NCI-H128 (cell line): ENCODE measurements around the gene HACD2.

ENCODE experiments used
- DNase-seq: peaks from one replicate; lab custom pipeline; 2025; ENCODE audit not compliant: unreplicated experiment; lab: John Stamatoyannopoulos, UW

HACD2 gene

DNA sequence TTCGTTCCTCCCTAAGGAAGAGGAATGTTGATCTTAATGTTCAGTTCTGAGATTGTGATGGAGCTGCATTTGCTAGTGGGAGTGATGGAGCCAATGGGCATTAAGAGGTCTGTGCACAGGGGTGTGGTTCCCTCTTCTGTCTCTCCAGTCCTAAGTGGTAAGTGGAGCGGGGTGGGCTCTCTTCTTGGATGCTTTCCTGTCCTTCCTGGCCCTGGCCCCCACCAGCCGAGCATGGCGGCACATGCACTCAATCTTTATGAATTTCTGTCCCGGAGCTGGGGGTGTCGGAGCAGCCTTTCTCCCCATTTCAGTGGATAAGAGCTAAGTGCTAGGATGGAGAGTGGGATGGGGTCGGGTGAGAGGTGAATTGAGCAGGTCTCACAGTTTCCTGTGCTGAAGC lies 98.4 kb downstream of the HACD2 start:
- no peak for DNase-seq

DNA sequence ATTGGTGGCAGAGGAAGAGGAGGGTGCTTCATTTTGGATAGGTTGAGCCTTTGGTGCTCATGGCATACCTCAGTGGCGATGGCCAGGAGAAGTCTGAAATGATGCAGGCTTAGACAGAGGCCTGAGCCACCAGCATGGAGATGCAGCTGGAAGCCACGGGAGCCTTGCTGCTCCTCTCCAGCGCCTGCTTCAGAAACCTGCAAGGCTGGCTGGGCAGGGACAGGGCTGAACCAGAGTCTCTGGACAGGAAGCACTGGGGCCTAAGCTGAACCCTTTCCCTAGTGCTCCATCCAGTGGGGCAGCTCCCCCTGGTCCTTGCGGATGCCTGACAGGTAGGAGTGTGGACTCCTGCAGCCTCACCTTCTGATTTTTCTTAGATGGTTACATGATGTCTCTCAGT lies 99.3 kb downstream of the HACD2 start:
- DNase-seq: no peak

DNA sequence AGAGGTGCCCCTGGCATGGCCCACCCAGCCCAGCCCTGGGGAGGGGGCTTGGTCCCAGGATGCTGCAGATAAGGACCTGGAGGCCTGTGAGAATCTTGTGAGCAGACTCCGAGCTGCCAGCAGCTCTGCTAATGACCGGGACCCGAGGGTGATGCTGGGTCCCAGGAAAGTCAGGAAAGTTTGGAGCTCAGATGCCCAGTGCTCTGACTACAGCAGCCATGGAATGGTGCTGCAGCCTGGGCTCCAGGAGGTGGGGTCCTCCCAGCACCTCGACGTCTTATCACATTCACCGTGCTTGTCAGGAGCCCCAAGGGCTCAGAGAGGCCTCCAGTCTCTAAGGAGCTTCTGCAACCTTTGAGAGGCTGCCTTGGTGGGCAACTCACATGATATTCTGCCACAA lies 101.7 kb downstream of the HACD2 start:
- no peak for DNase-seq

DNA sequence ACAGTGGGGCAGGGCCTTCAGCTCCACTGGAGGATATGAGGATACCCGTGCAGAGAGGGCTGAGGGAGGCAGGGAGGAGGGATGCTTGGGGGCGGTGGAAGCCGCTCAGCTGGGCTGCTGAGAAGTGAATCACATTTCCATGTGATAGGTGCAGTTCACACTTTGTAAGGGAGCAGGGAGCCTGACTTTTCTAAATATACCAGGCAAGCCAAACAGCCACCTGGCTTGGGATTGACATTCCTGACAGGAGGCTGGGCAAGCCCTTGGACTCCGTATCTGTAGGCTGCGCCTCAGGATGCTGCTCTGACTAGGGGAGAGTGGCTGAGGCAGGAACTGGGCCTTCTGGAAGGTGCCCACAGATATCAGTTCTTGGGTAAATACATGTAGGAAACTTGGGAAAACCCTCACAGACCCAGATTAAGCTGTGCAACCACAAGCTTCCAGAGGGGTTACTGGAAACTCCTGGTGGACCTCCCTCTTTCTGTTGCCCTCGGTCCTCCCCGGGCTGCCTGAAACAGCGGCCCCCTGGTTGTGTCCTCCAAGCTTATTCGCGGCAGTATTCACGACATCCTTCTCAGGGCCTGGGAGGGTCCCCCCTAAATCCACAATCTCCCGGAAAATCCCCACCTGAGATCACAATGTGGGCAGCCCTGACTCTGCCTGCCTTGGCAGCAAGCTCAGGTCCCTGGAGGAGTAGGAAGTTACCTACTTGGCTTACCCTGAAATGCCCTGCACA lies 103.0 kb downstream of the HACD2 start:
- no peak for DNase-seq

DNA sequence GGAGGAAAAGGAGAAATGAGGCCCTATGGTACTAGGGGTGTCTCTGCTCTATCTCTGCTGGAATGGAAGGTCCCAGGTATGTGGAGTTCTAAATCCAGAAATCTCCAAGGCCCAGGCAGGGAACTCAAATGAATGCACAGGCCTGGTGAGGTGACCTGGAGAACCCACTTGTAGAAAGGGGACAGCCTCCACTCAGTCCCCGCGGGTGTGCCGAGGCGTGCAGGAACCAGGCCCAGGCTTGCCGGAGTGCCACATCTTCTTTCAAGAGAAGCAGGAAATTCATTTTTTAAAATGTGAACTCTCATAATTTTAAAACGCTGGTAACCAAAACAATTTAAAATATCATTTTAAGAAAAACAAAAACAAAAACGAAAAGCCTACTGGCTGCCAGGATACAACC lies 103.8 kb downstream of the HACD2 start:
- no peak for DNase-seq

DNA sequence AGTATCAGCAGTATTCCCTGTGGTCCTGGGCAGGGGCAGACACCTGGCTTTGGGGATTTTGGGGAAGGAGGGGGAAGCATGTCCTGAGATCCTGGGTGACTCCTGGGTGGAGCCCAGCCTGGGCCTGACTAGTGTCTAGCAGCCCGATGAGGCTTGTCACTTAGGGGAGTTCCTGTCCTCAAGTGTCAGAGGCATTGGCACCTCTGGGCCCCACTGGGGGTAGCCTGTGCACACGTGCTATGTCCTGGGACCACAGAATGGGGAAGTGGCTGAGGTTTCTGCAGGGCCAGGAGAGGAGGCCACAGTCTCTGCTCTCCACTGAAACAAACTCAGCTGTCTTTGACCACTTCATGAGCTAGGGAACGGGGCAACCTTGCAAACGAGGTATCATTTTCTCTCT lies 104.4 kb downstream of the HACD2 start:
- DNase-seq: no peak

DNA sequence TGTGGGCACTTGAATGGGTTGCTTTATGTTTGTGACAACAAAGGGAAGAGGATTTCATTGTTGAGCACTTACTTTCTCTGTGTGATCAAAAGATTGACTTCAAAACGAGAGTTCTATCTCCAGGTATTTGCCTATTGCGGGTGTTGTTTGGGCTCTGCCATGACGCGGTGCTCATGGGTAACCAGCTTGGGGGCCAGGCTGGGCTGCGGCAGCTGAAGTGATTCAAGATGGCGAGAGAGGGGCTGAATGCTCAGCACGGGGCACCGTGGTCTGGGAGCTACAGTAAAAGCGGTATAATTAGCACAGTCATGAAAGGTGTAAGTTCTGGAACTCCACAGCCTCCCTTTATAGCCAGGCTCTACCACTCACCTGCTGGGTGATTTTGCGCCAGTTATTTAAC lies 105.0 kb downstream of the HACD2 start:
- no peak for DNase-seq

DNA sequence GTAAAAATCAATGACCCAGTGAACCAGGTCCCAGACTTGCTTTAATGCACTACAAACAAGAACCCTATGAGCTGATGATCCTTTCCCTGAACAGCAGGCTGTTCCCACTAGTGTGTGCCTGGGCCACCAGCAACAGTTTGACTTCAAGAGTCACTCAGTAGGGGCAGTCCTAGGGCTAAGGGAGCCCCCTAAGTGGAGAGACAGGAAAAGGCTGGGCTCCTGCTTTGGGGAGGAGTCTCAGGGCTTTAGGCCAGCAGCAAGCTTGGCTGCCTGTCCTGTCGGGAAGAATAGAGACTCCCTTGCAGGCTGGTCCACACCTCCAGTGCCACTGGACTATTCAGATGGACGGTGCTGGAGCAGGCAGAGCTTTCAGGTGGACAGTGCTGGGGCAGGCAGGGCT lies 106.5 kb downstream of the HACD2 start:
- DNase-seq: no peak

DNA sequence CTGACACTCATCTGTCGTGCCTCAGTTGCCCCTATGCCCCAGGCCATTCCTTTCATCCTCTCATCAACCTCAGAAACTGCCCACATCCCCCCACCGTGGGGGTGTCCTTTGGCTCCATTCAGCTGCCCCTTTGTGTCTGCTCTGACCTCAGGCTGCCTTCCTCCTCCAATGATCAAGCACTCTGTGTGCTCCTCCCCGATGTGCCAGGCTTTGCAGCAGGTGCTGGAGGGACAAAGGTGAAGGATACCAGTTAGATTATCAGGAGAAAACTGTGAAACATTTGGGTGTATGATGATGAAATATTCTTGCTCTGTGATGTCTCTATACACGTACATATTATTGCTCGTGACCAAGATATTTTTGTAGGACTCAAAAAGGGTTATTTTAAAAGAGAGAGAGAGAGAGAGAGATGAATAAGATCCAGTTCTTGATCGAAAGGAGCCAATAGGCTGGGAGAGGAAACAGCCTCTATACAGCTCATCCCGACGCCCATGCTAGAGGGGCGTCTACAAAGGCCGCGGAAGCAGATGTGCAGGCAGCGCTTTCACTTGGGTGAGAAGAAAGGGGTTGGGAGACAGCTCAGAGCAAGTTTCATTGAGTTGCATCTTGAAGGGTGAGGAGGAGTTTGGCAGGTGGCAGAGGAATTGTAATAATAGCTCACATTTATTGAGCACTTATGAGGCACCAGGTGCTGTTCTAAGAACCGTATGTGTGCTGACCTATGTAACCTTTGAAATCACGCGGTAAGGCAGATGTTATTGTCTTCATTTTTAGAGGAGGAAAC lies 107.7 kb downstream of the HACD2 start:
- no peak for DNase-seq

DNA sequence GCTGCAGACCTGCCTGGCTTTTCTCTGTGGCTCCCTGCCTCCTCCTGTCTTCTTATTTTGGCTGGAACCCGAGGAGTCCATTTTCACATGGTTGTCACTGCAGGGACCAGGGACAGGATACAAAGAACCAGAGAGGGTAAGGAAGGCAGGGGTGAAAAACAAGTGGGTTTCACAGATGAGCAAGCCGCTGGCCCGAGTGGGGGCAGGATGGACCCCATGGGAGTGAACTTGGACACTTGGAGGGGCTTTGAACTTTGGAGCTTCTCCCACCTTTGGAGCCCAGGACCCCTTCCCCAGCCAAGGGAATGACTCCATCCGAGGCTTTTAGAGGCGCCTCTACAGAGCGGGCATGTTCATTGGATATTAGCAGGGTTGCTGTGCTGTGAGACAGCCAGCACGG lies 109.1 kb downstream of the HACD2 start:
- no peak for DNase-seq

DNA sequence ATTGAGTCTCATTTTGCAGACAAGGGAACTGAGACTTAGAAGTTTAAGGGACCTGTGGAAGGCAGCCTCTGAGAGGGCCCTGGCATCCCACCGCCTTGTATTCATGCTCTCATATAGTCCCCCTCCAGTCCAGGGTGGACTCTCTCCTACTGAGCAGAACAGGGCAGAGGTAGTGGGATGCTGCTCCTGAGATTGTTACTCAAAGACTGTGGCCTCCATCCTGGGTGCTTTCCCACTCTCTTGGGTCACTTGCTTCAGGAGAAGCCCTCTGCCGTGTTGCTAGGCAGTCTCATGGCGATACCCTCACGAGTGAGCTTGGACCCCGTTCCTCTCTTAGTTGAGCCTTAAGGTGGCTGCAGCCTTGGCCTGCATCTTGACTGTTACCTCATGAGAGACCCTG lies 113.7 kb downstream of the HACD2 start:
- DNase-seq: no peak

DNA sequence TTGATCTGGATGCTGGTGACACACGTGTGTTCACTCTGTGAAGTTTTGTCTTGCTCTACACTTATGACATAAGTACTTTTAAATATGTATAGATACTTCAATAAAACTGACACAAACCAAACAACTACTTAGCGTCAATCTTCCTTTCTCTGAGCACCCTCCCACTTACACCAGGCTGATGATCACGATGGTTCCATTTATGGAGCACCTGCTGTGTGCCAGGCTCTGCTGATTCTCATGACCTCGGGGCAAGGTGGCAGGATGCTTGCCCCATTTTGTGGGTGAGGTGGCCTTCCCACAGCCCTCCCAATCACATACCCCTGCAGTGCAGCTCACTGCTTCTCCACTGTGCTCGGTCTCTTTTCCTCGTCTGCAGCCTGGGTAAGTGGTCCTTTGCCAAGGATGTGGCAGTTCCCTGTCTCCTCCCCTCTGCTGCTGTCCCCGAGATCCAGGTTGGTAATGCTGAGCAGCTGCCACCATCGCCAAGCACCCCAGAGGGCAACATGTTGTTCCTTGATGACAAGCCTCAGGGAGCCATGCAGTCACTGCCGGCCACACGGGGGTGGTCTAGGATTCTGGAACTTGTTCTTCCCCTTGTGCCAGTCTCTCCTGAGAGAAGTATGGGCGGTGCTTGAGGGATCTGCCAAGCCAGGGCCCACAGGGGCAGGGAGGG lies 115.4 kb downstream of the HACD2 start:
- no peak for DNase-seq

DNA sequence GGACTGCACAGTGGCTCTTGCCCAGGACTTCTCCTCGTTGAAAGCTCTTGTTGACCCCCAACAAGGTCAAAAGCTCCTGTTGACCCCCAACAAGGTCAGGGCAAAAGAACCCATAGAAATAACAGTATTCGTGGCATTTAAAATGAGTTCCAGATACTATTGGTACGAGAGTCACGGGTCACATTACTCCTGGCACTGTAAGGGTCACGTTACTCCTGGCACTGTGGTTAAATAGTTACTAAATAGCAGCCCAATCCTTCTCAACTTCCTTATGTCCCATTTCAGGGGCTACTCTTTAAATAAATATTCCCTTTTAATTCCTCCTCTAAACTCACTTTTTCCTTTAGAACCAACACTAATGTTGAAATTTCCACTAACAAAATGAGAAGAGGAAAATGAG lies 117.8 kb downstream of the HACD2 start:
- DNase-seq: no peak

DNA sequence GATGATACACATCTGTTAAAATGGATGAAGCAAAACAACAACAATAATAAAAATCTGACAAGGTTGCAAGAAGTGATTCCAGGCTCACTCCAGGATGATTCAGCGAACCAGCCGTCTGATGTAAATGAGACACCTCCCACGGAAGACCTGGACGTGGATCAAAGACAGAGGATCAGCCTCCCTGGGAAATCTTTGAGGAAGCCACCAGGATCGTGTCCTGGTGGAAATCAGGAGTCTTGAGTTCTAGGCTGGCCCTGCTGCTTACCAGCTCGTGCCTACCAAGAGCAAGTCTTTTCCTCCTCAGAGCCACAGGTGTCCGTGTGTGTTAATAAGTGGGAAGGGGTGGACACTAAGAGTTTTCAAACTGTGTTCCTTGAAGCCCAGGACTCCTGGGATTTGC lies 120.6 kb downstream of the HACD2 start:
- DNase-seq: no peak

DNA sequence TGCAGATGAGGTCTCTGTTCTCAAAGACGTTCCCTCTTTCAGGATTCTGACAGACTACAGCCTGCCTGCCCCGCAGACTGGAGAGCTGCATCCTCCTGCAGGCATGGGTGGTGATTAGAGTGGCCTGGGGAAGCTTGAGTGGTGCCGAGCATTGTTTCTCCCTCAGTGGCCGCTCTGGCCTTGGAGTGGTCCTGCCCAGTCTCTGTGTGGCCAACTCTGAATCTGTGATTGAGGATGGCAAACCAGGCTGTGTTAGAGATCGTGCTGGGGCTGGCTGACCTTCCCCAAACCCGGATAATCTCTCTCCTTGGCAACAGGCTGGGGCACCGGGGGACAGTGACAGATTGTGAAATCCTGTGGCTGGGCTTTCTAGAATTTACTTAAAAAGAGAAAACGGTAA lies 125.0 kb downstream of the HACD2 start:
- no peak for DNase-seq

DNA sequence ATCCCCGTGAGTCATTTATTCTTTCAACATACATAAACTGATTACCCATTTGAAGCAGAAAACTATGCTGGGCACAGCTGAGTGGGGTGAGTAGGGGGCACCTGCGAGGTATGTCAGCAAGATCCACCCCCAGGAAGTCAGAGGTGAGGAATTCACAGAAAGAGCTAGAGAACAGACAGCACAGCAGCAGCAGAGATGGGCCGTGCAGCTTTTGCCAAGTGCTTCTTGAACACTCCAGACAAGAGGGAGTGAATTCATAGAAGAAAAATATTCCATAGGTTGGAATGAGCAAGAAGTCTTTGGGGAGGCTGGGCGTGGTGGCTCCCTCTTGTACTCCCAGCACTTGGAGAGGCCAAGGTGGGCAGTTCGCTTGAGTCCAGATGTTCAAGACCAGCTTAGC lies 126.6 kb downstream of the HACD2 start:
- no peak for DNase-seq

DNA sequence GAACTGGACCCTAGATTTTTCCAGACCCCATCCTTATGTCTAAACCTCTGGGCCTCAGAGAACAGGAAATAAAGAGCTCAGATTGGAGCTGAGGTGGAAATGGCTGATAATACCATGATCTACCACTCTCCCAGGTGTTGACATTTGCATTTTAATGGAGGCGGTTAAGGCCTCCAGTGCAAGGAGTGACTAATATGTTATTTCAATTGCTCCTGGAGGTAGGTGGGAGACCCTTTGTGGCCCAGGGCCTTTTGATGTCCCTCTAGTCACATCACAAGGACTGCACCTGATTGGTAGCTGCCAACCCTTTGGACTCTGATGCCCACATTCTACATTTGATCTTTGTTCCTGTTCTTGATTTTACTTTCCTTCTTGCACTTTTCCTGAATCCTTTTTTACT lies 127.0 kb downstream of the HACD2 start:
- DNase-seq: no peak

DNA sequence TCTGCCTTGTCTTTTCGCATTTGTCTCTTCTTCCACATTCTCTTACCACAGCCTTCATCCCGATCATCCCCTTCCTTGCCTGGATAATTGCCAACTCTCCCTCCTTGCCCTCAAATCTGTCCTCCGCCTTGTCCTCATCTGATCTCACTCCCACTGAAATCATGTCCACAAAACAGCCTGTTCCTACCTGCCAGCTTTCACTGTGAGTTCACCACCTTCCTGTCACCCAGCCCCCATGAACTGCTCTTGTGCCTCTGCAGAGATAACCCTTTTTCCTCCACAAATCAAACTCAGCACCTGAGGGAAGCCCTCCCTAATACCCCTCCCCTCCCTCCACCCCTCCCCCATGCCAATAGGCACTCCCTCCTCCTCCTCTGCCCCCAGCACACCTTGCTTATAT lies 131.2 kb downstream of the HACD2 start:
- DNase-seq: no peak

DNA sequence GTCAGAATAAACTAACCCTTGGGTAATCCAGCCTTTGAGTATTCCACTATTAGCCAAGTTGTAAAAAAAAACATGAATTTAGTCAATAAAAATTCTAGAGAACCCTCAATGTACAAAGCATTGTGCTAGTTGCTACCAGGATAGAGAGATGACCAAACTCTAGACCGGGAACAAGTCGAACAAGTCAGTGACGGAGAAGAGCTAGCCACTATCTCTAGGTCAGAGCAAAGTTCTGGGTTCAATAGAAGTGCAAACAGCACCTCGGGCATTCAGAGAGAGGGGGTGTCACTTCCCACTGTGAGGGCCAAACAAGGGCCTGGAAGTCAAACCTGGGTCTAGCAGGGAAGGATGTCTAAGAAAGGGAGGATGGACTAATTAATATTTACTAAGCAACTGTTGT lies 133.7 kb downstream of the HACD2 start:
- DNase-seq: no peak

DNA sequence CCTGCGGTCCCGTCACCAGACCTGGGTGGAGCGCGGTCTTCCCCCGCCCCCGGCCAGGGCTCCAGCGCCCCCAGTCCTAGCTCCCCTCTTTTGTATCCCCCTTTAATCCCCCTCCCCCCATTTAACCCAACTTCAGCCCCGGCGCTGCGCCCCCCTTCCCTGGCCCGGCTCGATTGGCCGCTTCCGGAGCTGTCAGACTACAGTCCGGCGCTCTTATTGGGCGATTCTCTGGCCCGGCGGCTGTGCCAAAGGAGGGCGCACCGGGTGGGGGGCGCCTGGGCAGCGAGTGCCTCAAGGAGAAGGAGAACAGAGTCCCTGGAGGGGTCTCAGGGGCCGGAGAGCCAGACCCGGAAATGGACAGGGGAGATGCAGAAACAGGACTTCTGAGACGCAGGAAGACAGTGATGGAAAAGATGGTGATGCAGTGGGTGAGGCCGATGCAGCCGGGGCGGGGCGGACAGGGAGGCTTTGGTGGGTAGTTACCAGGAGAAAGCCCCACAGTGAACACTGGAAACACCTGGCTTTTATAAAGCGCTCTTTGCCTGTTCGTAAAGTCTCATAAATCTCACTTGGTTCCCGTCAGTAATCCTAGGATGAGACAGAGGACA lies 134.8 kb downstream of the HACD2 start:
- no peak for DNase-seq

DNA sequence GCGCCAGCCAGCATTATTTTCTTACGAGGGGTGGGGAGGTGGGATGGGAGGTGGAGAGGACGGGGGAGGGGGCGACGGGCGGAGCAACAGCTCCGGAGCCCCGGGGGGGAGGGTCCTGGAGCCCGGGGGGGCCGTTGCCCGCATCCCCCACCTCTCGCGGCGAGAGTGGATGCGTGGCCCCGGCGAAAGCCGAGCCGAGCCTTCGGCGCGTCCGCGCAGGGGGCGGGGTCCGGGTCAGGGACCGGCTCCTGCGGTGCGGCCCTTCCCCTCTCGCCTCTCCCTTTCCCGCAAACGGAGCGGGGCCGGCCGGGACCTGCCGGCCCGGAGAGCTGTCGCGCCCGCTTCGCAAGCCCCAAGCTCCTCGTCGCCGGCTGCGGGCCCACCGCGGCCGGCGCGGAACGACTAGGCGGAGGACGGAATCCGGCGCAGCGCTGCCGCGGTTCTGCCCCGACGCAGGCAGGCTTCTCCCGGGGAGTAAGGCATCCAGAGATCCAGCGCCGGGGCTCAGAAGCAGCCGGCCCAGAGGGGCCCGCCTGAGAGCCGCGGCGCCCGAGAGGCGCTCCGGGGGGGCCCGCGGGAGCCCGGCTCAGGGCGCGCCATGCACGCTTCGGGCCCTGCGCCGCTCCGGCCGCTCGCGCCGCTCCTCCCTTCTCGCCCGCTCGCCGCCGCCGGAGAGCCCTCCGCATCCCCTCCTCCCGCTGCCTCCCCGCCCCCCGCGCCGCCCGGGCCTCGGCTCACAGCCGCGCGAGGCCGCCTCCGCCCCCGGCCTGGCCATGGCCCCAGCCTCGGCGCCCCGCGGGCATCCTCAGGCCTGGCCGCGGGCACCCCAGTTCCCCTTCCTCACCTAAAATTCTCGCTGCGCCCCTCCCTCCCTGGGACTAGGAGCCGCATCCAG lies 135.5 kb downstream of the HACD2 start:
- DNase-seq: no peak
